ENCODE measurements around the gene ZNF611.
"Not testable (repeated sequence)": the region's sequence is repeated elsewhere in the genome, so short reads cannot be mapped to it uniquely, and the experiment has no call there.

ZNF611 gene

GRCh38 chr19:52687684-52688083 is 47.2 kb downstream of the ZNF611 start:
- no peak for DNase-seq (ENCODE audit: extremely low read depth in 1 of 2, low read depth in 1 of 2)

GRCh38 chr19:52685811-52686210 is 49.0 kb downstream of the ZNF611 start:
- DNase-seq (ENCODE audit: extremely low read depth in 1 of 2, low read depth in 1 of 2) = no peak

GRCh38 chr19:52681216-52681615 is 53.6 kb downstream of the ZNF611 start:
- DNase-seq (ENCODE audit: extremely low read depth in 1 of 2, low read depth in 1 of 2) = not testable (repeated sequence)

- no peak for DNase-seq (ENCODE audit: extremely low read depth in 1 of 2, low read depth in 1 of 2)
Observed at GRCh38 chr19:52679598-52679997, 55.2 kb downstream of the ZNF611 start.

GRCh38 chr19:52675239-52675638 is 59.6 kb downstream of the ZNF611 start:
- DNase-seq (ENCODE audit: extremely low read depth in 1 of 2, low read depth in 1 of 2) = not testable (repeated sequence)

- no peak for DNase-seq (ENCODE audit: extremely low read depth in 1 of 2, low read depth in 1 of 2)
Observed at GRCh38 chr19:52673014-52673413, 61.8 kb downstream of the ZNF611 start.

- no peak for DNase-seq (ENCODE audit: extremely low read depth in 1 of 2, low read depth in 1 of 2)
Observed at GRCh38 chr19:52670046-52670445, 64.8 kb downstream of the ZNF611 start.

GRCh38 chr19:52669586-52669985 is 65.3 kb downstream of the ZNF611 start:
- no peak for DNase-seq (ENCODE audit: extremely low read depth in 1 of 2, low read depth in 1 of 2)

GRCh38 chr19:52667972-52668371 is 66.9 kb downstream of the ZNF611 start:
- DNase-seq (ENCODE audit: extremely low read depth in 1 of 2, low read depth in 1 of 2) = no peak

GRCh38 chr19:52666506-52666905 is 68.3 kb downstream of the ZNF611 start:
- DNase-seq (ENCODE audit: extremely low read depth in 1 of 2, low read depth in 1 of 2) = no peak

- no peak for DNase-seq (ENCODE audit: extremely low read depth in 1 of 2, low read depth in 1 of 2)
Observed at GRCh38 chr19:52665529-52665928, 69.3 kb downstream of the ZNF611 start.

GRCh38 chr19:52665027-52665426 is 69.8 kb downstream of the ZNF611 start:
- no peak for DNase-seq (ENCODE audit: extremely low read depth in 1 of 2, low read depth in 1 of 2)

GRCh38 chr19:52664461-52664860 is 70.4 kb downstream of the ZNF611 start:
- no peak for DNase-seq (ENCODE audit: extremely low read depth in 1 of 2, low read depth in 1 of 2)

GRCh38 chr19:52662631-52663030 is 72.2 kb downstream of the ZNF611 start:
- no peak for DNase-seq (ENCODE audit: extremely low read depth in 1 of 2, low read depth in 1 of 2)

- DNase-seq (ENCODE audit: extremely low read depth in 1 of 2, low read depth in 1 of 2) = no peak
Observed at GRCh38 chr19:52660981-52661380, 73.9 kb downstream of the ZNF611 start.

- no peak for DNase-seq (ENCODE audit: extremely low read depth in 1 of 2, low read depth in 1 of 2)
Observed at GRCh38 chr19:52659013-52659412, 75.8 kb downstream of the ZNF611 start.

- DNase-seq (ENCODE audit: extremely low read depth in 1 of 2, low read depth in 1 of 2) = no peak
Observed at GRCh38 chr19:52658595-52658994, 76.2 kb downstream of the ZNF611 start.

GRCh38 chr19:52653161-52653560 is 81.7 kb downstream of the ZNF611 start:
- no peak for DNase-seq (ENCODE audit: extremely low read depth in 1 of 2, low read depth in 1 of 2)
